PFSK-1 (cell line): ENCODE results near the gene TMEM30A.

Source experiments
- FOXP2 ChIP-seq: optimal IDR thresholded peaks from 2 replicates; pipeline ENCODE3; 2011; ENCODE audit warnings: borderline replicate concordance, control low read depth, inconsistent platforms; ENCODE audit not compliant: insufficient read depth; ENCODE audit errors: extremely low read length, extremely low read depth
- POLR2AphosphoS5 ChIP-seq: IDR thresholded peaks from 2 replicates; pipeline ENCODE4 v1.6.1; 2012; ENCODE audit warnings: low read depth, mild to moderate bottlenecking, control low read depth, low read length, moderate library complexity
- REST ChIP-seq, 2 experiments: IDR thresholded peaks; 2 replicates each; pipeline versions ENCODE4 v1.6.1 to v1.8.0; 2011 to 2012; ENCODE audit warnings: low read depth in 2 of 2, low read length in 2 of 2, control low read depth in 1 of 2, inconsistent platforms in 1 of 2, mild to moderate bottlenecking in 1 of 2, moderate library complexity in 1 of 2; ENCODE audit not compliant: insufficient read depth in 1 of 2
- SIN3A ChIP-seq: IDR thresholded peaks from 2 replicates; pipeline ENCODE4 v1.6.1; 2012; ENCODE audit warnings: mild to moderate bottlenecking, low read length, moderate library complexity, borderline replicate concordance; ENCODE audit not compliant: insufficient read depth
- TAF1 ChIP-seq: IDR thresholded peaks from 2 replicates; pipeline ENCODE4 v1.6.1; 2012; ENCODE audit warnings: low read length, control low read depth, borderline replicate concordance; ENCODE audit not compliant: insufficient read depth

Gene TMEM30A

GRCh38 chr6:75262716-75263400, 21.7 kb downstream of the TMEM30A start:
- TF ChIP-seq POLR2AphosphoS5 = no peak
- TF ChIP-seq SIN3A = no peak
- TF ChIP-seq REST (IDR thresholded peaks at IDR 0.05; ENCODE audit: insufficient read depth in 1 of 2, low read depth in 2 of 2, low read length in 2 of 2) = no peak
- no peak for TF ChIP-seq FOXP2
- no peak for TF ChIP-seq TAF1

GRCh38 chr6:75261299-75261698, 23.3 kb downstream of the TMEM30A start:
- TF ChIP-seq FOXP2 (no peak), REST (IDR thresholded peaks at IDR 0.05; ENCODE audit: insufficient read depth in 1 of 2, low read depth in 2 of 2, low read length in 2 of 2) (no peak)

- TF ChIP-seq POLR2AphosphoS5 = no peak
- no peak for TF ChIP-seq REST (IDR thresholded peaks at IDR 0.05; ENCODE audit: insufficient read depth in 1 of 2, low read depth in 2 of 2, low read length in 2 of 2)
- no peak for TF ChIP-seq SIN3A
- TF ChIP-seq TAF1 = no peak
- no peak for TF ChIP-seq FOXP2
These were observed 27.1 kb downstream of the TMEM30A start for GRCh38 chr6:75257343-75258087.

- TF ChIP-seq FOXP2 (no peak), TAF1 (no peak), SIN3A (no peak), POLR2AphosphoS5 (no peak), REST (IDR thresholded peaks at IDR 0.05; ENCODE audit: insufficient read depth in 1 of 2, low read depth in 2 of 2, low read length in 2 of 2) (no peak)
These were observed 34.0 kb downstream of the TMEM30A start for GRCh38 chr6:75250552-75250951.
